ENCODE measurements around the gene METAP1D. TPM values are rescaled to one million over a fixed set of nuclear protein-coding genes. Genes with fewer than 3 reads are reported as not detected.
A peak's percentile ranks its signal among the peaks of the same experiment; 100 is the strongest.
"Not testable (repeated sequence)": the region's sequence is repeated elsewhere in the genome, so short reads cannot be mapped to it uniquely, and the experiment has no call there.

Gene METAP1D
- total RNA-seq, 1 experiment from 2014 or later = 6.8 TPM

GRCh38 chr2:171997031-171997430 lies 2.7 kb upstream of the METAP1D start:
- DNase-seq (ENCODE audit: low read depth) = not testable (repeated sequence)

- no peak for DNase-seq (ENCODE audit: low read depth)
Measured at GRCh38 chr2:171999161-171999560, 592 bp upstream of the METAP1D start.

GRCh38 chr2:172000696-172001361 lies 1.1 kb downstream of the METAP1D start:
- DNase-seq (ENCODE audit: low read depth) = no peak

GRCh38 chr2:172007372-172007771 lies 7.6 kb downstream of the METAP1D start:
- no peak for DNase-seq (ENCODE audit: low read depth)

- DNase-seq (ENCODE audit: low read depth) = peak; percentile 29
Measured at GRCh38 chr2:172009823-172010222, 10.1 kb downstream of the METAP1D start.

- DNase-seq (ENCODE audit: low read depth) = no peak
Measured at GRCh38 chr2:172011812-172012575, 12.2 kb downstream of the METAP1D start.

- DNase-seq (ENCODE audit: low read depth) = peak; percentile 78
Measured at GRCh38 chr2:172012677-172013391, 13.1 kb downstream of the METAP1D start.

- no peak for DNase-seq (ENCODE audit: low read depth)
Measured at GRCh38 chr2:172013396-172013795, 13.6 kb downstream of the METAP1D start.

GRCh38 chr2:172021074-172021931 lies 21.6 kb downstream of the METAP1D start:
- DNase-seq (ENCODE audit: low read depth) = peak; percentile 69

- peak; percentile 90 for DNase-seq (ENCODE audit: low read depth)
Measured at GRCh38 chr2:172021955-172022354, 22.2 kb downstream of the METAP1D start.

GRCh38 chr2:172031536-172031935 lies 31.8 kb downstream of the METAP1D start:
- peak; percentile 18 for DNase-seq (ENCODE audit: low read depth)

- peak; percentile 37 for DNase-seq (ENCODE audit: low read depth)
Measured at GRCh38 chr2:172038121-172038520, 38.4 kb downstream of the METAP1D start.

GRCh38 chr2:172038604-172039003 lies 38.9 kb downstream of the METAP1D start:
- DNase-seq (ENCODE audit: low read depth) = peak; percentile 97

GRCh38 chr2:172039011-172039704 lies 39.4 kb downstream of the METAP1D start:
- peak; percentile 41 for DNase-seq (ENCODE audit: low read depth)

- no peak for DNase-seq (ENCODE audit: low read depth)
Measured at GRCh38 chr2:172040311-172040710, 40.6 kb downstream of the METAP1D start.

- peak; percentile 71 for DNase-seq (ENCODE audit: low read depth)
Measured at GRCh38 chr2:172046080-172046678, 46.4 kb downstream of the METAP1D start.

GRCh38 chr2:172046866-172047565 lies 47.3 kb downstream of the METAP1D start:
- peak; percentile 27 for DNase-seq (ENCODE audit: low read depth)

- no peak for DNase-seq (ENCODE audit: low read depth)
Measured at GRCh38 chr2:172047566-172048507, 48.1 kb downstream of the METAP1D start.
